ENCODE measurements around the gene LYPD1.

GRCh38 chr2:132652474-132652873 lies 17.5 kb downstream of the LYPD1 start:
- TF ChIP-seq POLR2AphosphoS5 (IDR thresholded peaks at IDR 0.05; ENCODE audit: low read depth, low read length): no peak
- TF ChIP-seq, protein P1, sequence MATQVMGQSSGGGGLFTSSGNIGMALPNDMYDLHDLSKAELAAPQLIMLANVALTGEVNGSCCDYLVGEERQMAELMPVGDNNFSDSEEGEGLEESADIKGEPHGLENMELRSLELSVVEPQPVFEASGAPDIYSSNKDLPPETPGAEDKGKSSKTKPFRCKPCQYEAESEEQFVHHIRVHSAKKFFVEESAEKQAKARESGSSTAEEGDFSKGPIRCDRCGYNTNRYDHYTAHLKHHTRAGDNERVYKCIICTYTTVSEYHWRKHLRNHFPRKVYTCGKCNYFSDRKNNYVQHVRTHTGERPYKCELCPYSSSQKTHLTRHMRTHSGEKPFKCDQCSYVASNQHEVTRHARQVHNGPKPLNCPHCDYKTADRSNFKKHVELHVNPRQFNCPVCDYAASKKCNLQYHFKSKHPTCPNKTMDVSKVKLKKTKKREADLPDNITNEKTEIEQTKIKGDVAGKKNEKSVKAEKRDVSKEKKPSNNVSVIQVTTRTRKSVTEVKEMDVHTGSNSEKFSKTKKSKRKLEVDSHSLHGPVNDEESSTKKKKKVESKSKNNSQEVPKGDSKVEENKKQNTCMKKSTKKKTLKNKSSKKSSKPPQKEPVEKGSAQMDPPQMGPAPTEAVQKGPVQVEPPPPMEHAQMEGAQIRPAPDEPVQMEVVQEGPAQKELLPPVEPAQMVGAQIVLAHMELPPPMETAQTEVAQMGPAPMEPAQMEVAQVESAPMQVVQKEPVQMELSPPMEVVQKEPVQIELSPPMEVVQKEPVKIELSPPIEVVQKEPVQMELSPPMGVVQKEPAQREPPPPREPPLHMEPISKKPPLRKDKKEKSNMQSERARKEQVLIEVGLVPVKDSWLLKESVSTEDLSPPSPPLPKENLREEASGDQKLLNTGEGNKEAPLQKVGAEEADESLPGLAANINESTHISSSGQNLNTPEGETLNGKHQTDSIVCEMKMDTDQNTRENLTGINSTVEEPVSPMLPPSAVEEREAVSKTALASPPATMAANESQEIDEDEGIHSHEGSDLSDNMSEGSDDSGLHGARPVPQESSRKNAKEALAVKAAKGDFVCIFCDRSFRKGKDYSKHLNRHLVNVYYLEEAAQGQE (IDR thresholded peaks at IDR 0.05; ENCODE audit: insufficient read depth in 1 of 2, low read depth in 2 of 2, low read length in 2 of 2): no peak
- no peak for TF ChIP-seq TAF1 (IDR thresholded peaks at IDR 0.05; ENCODE audit: borderline replicate concordance, insufficient read depth, low read length)

Measured in PFSK-1 (cell line).